Kidney (tissue), 14 donors: ENCODE data around the gene ARPP21. TPM values are rescaled to one million over a fixed set of nuclear protein-coding genes. Genes with fewer than 3 reads are reported as not detected.

Source experiments
- DNase-seq, 5 donors: peaks; one replicate each; pipeline ENCODE4 v3.0.0-alpha.2; 2013 to 2020
- FAIRE-seq: peaks from 2 replicates; lab custom pipeline; 2012; peaks lifted over from hg19 to GRCh38; lab: Jason Lieb, UNC
- H3K27ac ChIP-seq, 2 donors: one replicate each; pipeline ENCODE4 v1.7.0; 2013; ENCODE audit warnings: low read depth in 2 of 2, low read length in 2 of 2, inconsistent platforms in 1 of 2
- H3K27me3 ChIP-seq: one replicate; pipeline ENCODE4 v1.7.1; 2013; ENCODE audit warnings: low read length, inconsistent platforms; ENCODE audit not compliant: control insufficient read depth, insufficient read depth
- H3K36me3 ChIP-seq, 3 donors: one replicate each; pipeline versions ENCODE4 v1.7.0 to v1.7.1; 2013; ENCODE audit warnings: low read length in 3 of 3, control low read depth in 1 of 3, inconsistent platforms in 1 of 3; ENCODE audit not compliant: insufficient read depth in 3 of 3, control insufficient read depth in 2 of 3
- H3K4me1 ChIP-seq, 3 donors: one replicate each; pipeline versions ENCODE4 v1.7.0 to v1.7.1; 2013; ENCODE audit warnings: low read length in 3 of 3, inconsistent platforms in 1 of 3, low read depth in 1 of 3; ENCODE audit not compliant: control insufficient read depth in 2 of 3, insufficient read depth in 2 of 3
- H3K4me3 ChIP-seq, 3 donors: one replicate each; pipeline versions ENCODE4 v1.7.0 to v1.8.1; 2013; ENCODE audit warnings: low read length in 3 of 3, control low read depth in 1 of 3, inconsistent platforms in 1 of 3
- H3K9ac ChIP-seq, 3 donors: one replicate each; pipeline versions ENCODE4 v1.7.0 to v1.7.1; 2013; ENCODE audit warnings: low read length in 3 of 3, control low read depth in 1 of 3, inconsistent platforms in 1 of 3
- H3K9me3 ChIP-seq, 3 donors: one replicate each; pipeline versions ENCODE4 v1.7.0 to v1.7.1; 2013; ENCODE audit warnings: low read length in 3 of 3, control low read depth in 1 of 3, inconsistent platforms in 1 of 3; ENCODE audit not compliant: control insufficient read depth in 2 of 3, insufficient read depth in 1 of 3
- CTCF ChIP-seq: IDR thresholded peaks from 3 replicates; pipeline ENCODE4 v1.5.1; 2012; ENCODE audit warnings: mild to moderate bottlenecking, moderate library complexity, borderline replicate concordance; ENCODE audit not compliant: insufficient read depth; ENCODE audit errors: extremely low read depth
- intact Hi-C: fragments of 100-400 bp; cut with DNase I; formaldehyde crosslinking; loops from one replicate; pipeline ENCODE4 v1.11.1; 2022
- polyA plus RNA-seq: library from polyadenylated mRNA; stranded (reverse); fragments of 350-450 nt; fragmentation: Illumina TruSeq; extraction: RNeasy Lipid Tissue Mini Kit (QIAGEN cat#74804); gene quantifications from one replicate; pipeline ENCODE4 v1.2.3, GENCODE V29; 2014; ENCODE audit warnings: low read depth, low replicate concordance; ENCODE audit not compliant: insufficient read depth
- total RNA-seq: library from RNA; stranded (reverse); fragmentation: NEBNext Ultra II Directional; extraction: Animal tissue kit (Norgen Biotek cat#: 25700); gene quantifications from one replicate; pipeline ENCODE4 v1.2.1, GENCODE V29; 2021
- donor health status: control.
- donor health status: control.
- donor health status: control.
- donor health status: control.
- donor health status: control.
- donor health status: DM: yes; HTN: yes; CAD: no.
- donor health status: Normal renal cell carcinoma (clear cell type).

The ARPP21 gene
- total and polyA plus RNA-seq, 2 donors from 2014 or later = 0.11 to 0.44 TPM

- TF ChIP-seq CTCF = no peak
- Histone ChIP-seq H3K9me3 (no peaks in the 10 kb centered on the region), H3K9ac (no peak overlapping the region), H3K27ac (no peak overlapping the region), H3K4me3 (no peak overlapping the region), H3K27me3 (no peaks in the 10 kb centered on the region), H3K36me3 (no peaks in the 10 kb centered on the region), H3K4me1 (no peaks in the 10 kb centered on the region)
- DNase-seq (no peak), FAIRE-seq (no peak)
- intact Hi-C loops = no loop called here
Measured at GRCh38 chr3:35671483-35671882, 32.2 kb downstream of the ARPP21 start.

GRCh38 chr3:35673017-35673416, 33.7 kb downstream of the ARPP21 start:
- H3K9me3 ChIP-seq = no peaks in the 10 kb centered on the region
- no peaks in the 10 kb centered on the region for H3K4me1 ChIP-seq
- no peak overlapping the region for H3K9ac ChIP-seq
- TF ChIP-seq CTCF = no peak
- DNase-seq (no peak), FAIRE-seq (no peak)
- no peak overlapping the region for H3K27ac ChIP-seq
- H3K4me3 ChIP-seq = no peak overlapping the region
- intact Hi-C loops = no loop called here
- H3K36me3 ChIP-seq = no peaks in the 10 kb centered on the region
- no peaks in the 10 kb centered on the region for H3K27me3 ChIP-seq

- FAIRE-seq = no peak
- intact Hi-C loops = no loop called here
- Histone ChIP-seq H3K9me3 (no peaks in the 10 kb centered on the region), H3K9ac (no peak overlapping the region), H3K4me3 (no peak overlapping the region), H3K27ac (no peak overlapping the region), H3K36me3 (no peaks in the 10 kb centered on the region), H3K27me3 (no peaks in the 10 kb centered on the region), H3K4me1 (no peaks in the 10 kb centered on the region)
- DNase-seq = no peak
- no peak for TF ChIP-seq CTCF
Measured at GRCh38 chr3:35674451-35675109, 35.3 kb downstream of the ARPP21 start.

- DNase-seq (no peak), FAIRE-seq (no peak)
- Histone ChIP-seq H3K4me1 (no peaks in the 10 kb centered on the region), H3K27ac (no peak overlapping the region), H3K9me3 (no peaks in the 10 kb centered on the region), H3K27me3 (no peaks in the 10 kb centered on the region), H3K9ac (no peak overlapping the region), H3K4me3 (no peak overlapping the region), H3K36me3 (no peaks in the 10 kb centered on the region)
- intact Hi-C loops = no loop called here
- TF ChIP-seq CTCF = no peak
Measured at GRCh38 chr3:35675206-35675605, 35.9 kb downstream of the ARPP21 start.
